Endodermal cell (in vitro differentiated cells): ENCODE results near the gene SUCLG2. TPM values are rescaled to one million over a fixed set of nuclear protein-coding genes. Genes with fewer than 3 reads are reported as not detected.

ENCODE experiments used
- DNase-seq: peaks from one replicate; pipeline ENCODE4 v3.0.0-alpha.2; 2017
- H3K27ac ChIP-seq: 2 replicates; pipeline ENCODE4 v1.5.1; 2013; ENCODE audit warnings: mild to moderate bottlenecking, low read depth, low read length, moderate library complexity
- H3K27me3 ChIP-seq: 2 replicates; pipeline ENCODE4 v1.6.1; 2013; ENCODE audit warnings: mild to moderate bottlenecking, low read length, moderate library complexity; ENCODE audit not compliant: insufficient read depth, control insufficient read depth, poor library complexity, severe bottlenecking
- H3K36me3 ChIP-seq: 2 replicates; pipeline ENCODE4 v1.7.0; 2013; ENCODE audit warnings: mild to moderate bottlenecking, low read length, moderate library complexity; ENCODE audit not compliant: control insufficient read depth, insufficient read depth
- H3K4me1 ChIP-seq: one replicate; pipeline ENCODE4 v1.7.0; 2013; ENCODE audit warnings: low read length; ENCODE audit not compliant: control insufficient read depth, insufficient read depth
- H3K4me3 ChIP-seq: 2 replicates; pipeline ENCODE4 v1.5.1; 2013; ENCODE audit warnings: mild to moderate bottlenecking, low read length, moderate library complexity
- H3K9ac ChIP-seq: 2 replicates; pipeline ENCODE4 v1.6.1; 2013; ENCODE audit warnings: mild to moderate bottlenecking, low read length, moderate library complexity; ENCODE audit not compliant: poor library complexity, severe bottlenecking; ENCODE audit errors: extremely low read depth
- H3K9me3 ChIP-seq: 2 replicates; pipeline ENCODE4 v1.6.1; 2013; ENCODE audit warnings: mild to moderate bottlenecking, low read length, moderate library complexity; ENCODE audit not compliant: control insufficient read depth
- H3K27ac Mint-ChIP-seq: 2 replicates; pipeline ENCODE4 v1.8.0; 2020; ENCODE audit warnings: mixed read lengths
- H3K27me3 Mint-ChIP-seq: 2 replicates; pipeline ENCODE4 v1.8.0; 2021; ENCODE audit warnings: mild to moderate bottlenecking, mixed read lengths; ENCODE audit not compliant: insufficient read depth
- H3K36me3 Mint-ChIP-seq: 2 replicates; pipeline ENCODE4 v1.8.0; 2020; ENCODE audit warnings: low read depth, mixed read lengths
- H3K4me1 Mint-ChIP-seq: 2 replicates; pipeline ENCODE4 v1.8.0; 2020; ENCODE audit warnings: mixed read lengths
- H3K4me3 Mint-ChIP-seq: 2 replicates; pipeline ENCODE4 v1.8.0; 2020; ENCODE audit warnings: mild to moderate bottlenecking, moderate library complexity, mixed read lengths
- H3K9me3 Mint-ChIP-seq: 2 replicates; pipeline ENCODE4 v1.8.0; 2020; ENCODE audit warnings: mild to moderate bottlenecking, mixed read lengths
- CTCF ChIP-seq: fragments of 200-600 bp; sonication (generic); conservative IDR thresholded peaks from 2 replicates; pipeline ENCODE4 v1.5.0; 2021; ENCODE audit warnings: antibody characterized with exemption, mild to moderate bottlenecking
- WGBS, 2 experiments: methylation state at CpG; one replicate each; pipeline versions ENCODE4 v1.1.5 to v1.1.7; 2013; ENCODE audit warnings: missing lambda C conversion rate in 2 of 2, mixed read lengths in 1 of 2; ENCODE audit not compliant: insufficient coverage in 1 of 2, insufficient read length in 1 of 2; 5-methylcytosine and 5-hydroxymethylcytosine counted together
- total RNA-seq, 2 donors: library from RNA; stranded (reverse); fragmentation: NEBNext Ultra II Directional in 1 of 2; extraction: Animal tissue kit (Norgen Biotek cat#: 25700) in 1 of 2; gene quantifications; 2 replicates in 1 of 2; 3 replicates in 1 of 2; pipeline ENCODE4 v1.2.1, GENCODE V29; 2021

The SUCLG2 gene
- total RNA-seq, 2 donors from 2014 or later, result 42.4 to 57.3 TPM

GRCh38 chr3:67489816-67490215 is 164.6 kb downstream of the SUCLG2 start:
- Mint-ChIP-seq H3K9me3 (no peaks in the 10 kb centered on the region), H3K27me3 (no peaks in the 10 kb centered on the region), H3K4me3 (no peak overlapping the region), H3K4me1 (peaks cover 8% of the 10 kb centered on the region), H3K27ac (peak overlapping the region; percentile 30), H3K36me3 (peaks cover 13% of the 10 kb centered on the region)
- no peak overlapping the region for H3K4me3 ChIP-seq
- no peak overlapping the region for H3K27ac ChIP-seq
- no peak for DNase-seq
- no peak overlapping the region for H3K9ac ChIP-seq
- 85 to 88% methylated on average over 3 to 4 of the region's 4 CpGs for WGBS, 2 experiments
- no peaks in the 10 kb centered on the region for H3K27me3 ChIP-seq
- no peaks in the 10 kb centered on the region for H3K4me1 ChIP-seq
- no peaks in the 10 kb centered on the region for H3K36me3 ChIP-seq
- no peak for TF ChIP-seq CTCF
- H3K9me3 ChIP-seq, result no peaks in the 10 kb centered on the region

DNA sequence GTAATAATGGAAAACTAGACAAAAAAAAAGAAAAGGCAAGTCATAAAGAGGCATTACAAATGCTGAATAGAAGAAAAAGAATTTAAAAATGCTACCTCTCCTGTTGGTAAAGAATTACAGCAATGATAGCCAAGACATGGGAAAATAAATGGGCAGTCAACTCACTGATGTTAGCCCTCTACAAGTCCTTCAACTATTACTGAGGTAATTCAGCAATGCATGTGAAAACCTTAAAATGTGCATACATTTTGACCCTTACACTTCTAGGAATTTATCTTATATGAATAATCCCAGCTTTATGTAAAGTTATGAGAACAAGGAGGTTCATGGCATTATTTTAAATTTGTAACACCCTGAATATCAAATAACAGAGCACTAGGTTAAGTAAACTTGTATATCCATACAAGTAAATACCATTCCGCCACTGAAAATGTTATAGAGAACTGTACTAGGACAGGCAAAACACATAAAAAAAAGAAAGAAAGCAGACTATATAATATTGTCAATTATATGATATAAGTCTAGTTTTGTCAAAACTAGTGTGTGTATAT is 166.8 kb downstream of the SUCLG2 start:
- H3K9me3 ChIP-seq, result no peaks in the 10 kb centered on the region
- peaks cover 9% of the 10 kb centered on the region for H3K36me3 Mint-ChIP-seq
- no peaks in the 10 kb centered on the region for H3K27me3 Mint-ChIP-seq
- H3K4me1 ChIP-seq, result no peaks in the 10 kb centered on the region
- H3K4me1 Mint-ChIP-seq, result peaks cover 8% of the 10 kb centered on the region
- H3K4me3 Mint-ChIP-seq, result no peak overlapping the region
- H3K4me3 ChIP-seq, result no peak overlapping the region
- no peak for DNase-seq
- no peaks in the 10 kb centered on the region for H3K36me3 ChIP-seq
- H3K27ac ChIP-seq, result no peak overlapping the region
- H3K27ac Mint-ChIP-seq, result no peak overlapping the region
- no peaks in the 10 kb centered on the region for H3K9me3 Mint-ChIP-seq
- TF ChIP-seq CTCF, result no peak
- no CpG with 5 or more reads among the region's 1 CpG for WGBS, 2 experiments
- H3K27me3 ChIP-seq, result no peaks in the 10 kb centered on the region
- no peak overlapping the region for H3K9ac ChIP-seq

DNA sequence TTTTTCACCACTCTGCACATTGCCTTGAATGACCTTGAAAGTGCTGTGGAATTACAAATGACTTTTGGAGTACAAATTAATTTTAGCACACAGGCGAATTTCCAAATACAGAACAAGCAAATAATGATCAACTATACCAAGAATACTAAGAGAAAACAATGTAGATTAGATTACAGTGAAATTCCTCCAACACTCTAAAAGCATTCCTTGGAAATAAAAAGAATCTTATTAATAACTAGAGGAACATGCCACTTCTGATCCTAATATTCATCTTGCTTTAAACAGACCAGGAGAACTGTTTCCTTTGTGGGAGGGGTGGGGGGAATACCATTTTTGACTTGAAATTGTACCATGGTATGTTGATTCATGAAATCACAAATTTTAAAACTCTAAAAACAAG is 167.5 kb downstream of the SUCLG2 start:
- Mint-ChIP-seq H3K27me3 (no peaks in the 10 kb centered on the region), H3K36me3 (peaks cover 6% of the 10 kb centered on the region), H3K9me3 (no peaks in the 10 kb centered on the region), H3K4me3 (no peak overlapping the region), H3K27ac (no peak overlapping the region), H3K4me1 (peaks cover 11% of the 10 kb centered on the region)
- no peaks in the 10 kb centered on the region for H3K27me3 ChIP-seq
- H3K9me3 ChIP-seq, result no peaks in the 10 kb centered on the region
- H3K4me1 ChIP-seq, result no peaks in the 10 kb centered on the region
- 100% methylated on average over 1 of the region's 1 CpG; no CpG with 5 or more reads in 1 of the 2 experiments for WGBS, 2 experiments
- H3K36me3 ChIP-seq, result no peaks in the 10 kb centered on the region
- H3K4me3 ChIP-seq, result no peak overlapping the region
- no peak overlapping the region for H3K9ac ChIP-seq
- TF ChIP-seq CTCF, result no peak
- no peak for DNase-seq
- H3K27ac ChIP-seq, result no peak overlapping the region
